A673 (cell line): Measurements from ENCODE around the gene HMGCR. TPM values are rescaled to one million over a fixed set of nuclear protein-coding genes. Genes with fewer than 3 reads are reported as not detected.

Experiments used
- BruUV-seq: library from RNA; stranded (reverse); fragments of 400-500 nt; replicated peaks from 2 replicates; lab custom pipeline; 2021; lab: Mats Ljungman, UMichigan
- CTCF ChIA-PET: fragments of 300-600 bp; sonication (Branson Sonifier 250); formaldehyde crosslinking; loops from one replicate; lab custom pipeline; 2022; ENCODE audit warnings: antibody characterized with exemption; lab: Charles Lee
- POLR2A ChIA-PET: fragments of 300-600 bp; sonication (Branson Sonifier 250); formaldehyde crosslinking; loops from one replicate; lab custom pipeline; 2022; ENCODE audit warnings: antibody characterized with exemption; ENCODE audit not compliant: low non-redundant PET; lab: Charles Lee
- DNase-seq: peaks from one replicate; pipeline ENCODE4 v3.0.0-alpha.2; 2015; ENCODE audit warnings: low spot score
- H3K27ac ChIP-seq: fragments of 200-600 bp; sonication (generic); 2 replicates; pipeline ENCODE4 v1.5.1; 2016; ENCODE audit warnings: mixed run types, low read depth, mild to moderate bottlenecking, mixed read lengths, antibody characterized with exemption, low read length; ENCODE audit not compliant: poor library complexity, severe bottlenecking
- H3K27me3 ChIP-seq: fragments of 200-600 bp; sonication (generic); replicated peaks from 2 replicates; pipeline ENCODE4 v1.6.1; 2017; ENCODE audit warnings: mixed run types, low read depth, mild to moderate bottlenecking, mixed read lengths, antibody characterized with exemption, low read length; ENCODE audit not compliant: insufficient read depth, poor library complexity
- H3K36me3 ChIP-seq: fragments of 200-600 bp; sonication (generic); 2 replicates; pipeline ENCODE4 v1.6.1; 2016; ENCODE audit warnings: mixed run types, mild to moderate bottlenecking, mixed read lengths, antibody characterized with exemption, low read length; ENCODE audit not compliant: insufficient read depth, poor library complexity, severe bottlenecking
- H3K4me1 ChIP-seq: fragments of 200-600 bp; sonication (generic); 2 replicates; pipeline ENCODE4 v1.6.1; 2017; ENCODE audit warnings: mixed run types, mild to moderate bottlenecking, mixed read lengths, antibody characterized with exemption, low read length; ENCODE audit not compliant: insufficient read depth, poor library complexity, severe bottlenecking
- H3K4me3 ChIP-seq: fragments of 200-600 bp; sonication (generic); 2 replicates; pipeline ENCODE4 v1.5.1; 2016; ENCODE audit warnings: low read depth, mixed run types, mild to moderate bottlenecking, mixed read lengths, low read length; ENCODE audit not compliant: poor library complexity, severe bottlenecking
- H3K9me3 ChIP-seq: fragments of 200-600 bp; sonication (generic); 2 replicates; pipeline ENCODE4 v1.6.1; 2016; ENCODE audit warnings: mixed run types, low read depth, mild to moderate bottlenecking, mixed read lengths, antibody characterized with exemption, low read length; ENCODE audit not compliant: poor library complexity, severe bottlenecking
- EZH2 ChIP-seq: fragments of 200-600 bp; sonication (generic); IDR thresholded peaks from 2 replicates; pipeline ENCODE4 v1.6.1; 2017; ENCODE audit warnings: borderline replicate concordance, low read depth, mild to moderate bottlenecking, mixed read lengths, antibody characterized with exemption, low read length; ENCODE audit not compliant: poor library complexity, severe bottlenecking
- intact Hi-C: fragments of 100-400 bp; cut with micrococcal nuclease; formaldehyde crosslinking; loops from one replicate; pipeline ENCODE4 v1.10.0; 2022; ENCODE audit not compliant: unreplicated experiment
- total RNA-seq: library from RNA; stranded (reverse); gene quantifications from 2 replicates; pipeline ENCODE4 v1.2.3, GENCODE V29; 2021
- TF ChIP-seq, protein P1 (sequence below): fragments of 300-800, 200-600 bp; sonication (generic); conservative IDR thresholded peaks from 2 replicates; pipeline ENCODE4 v1.5.1; 2017; ENCODE audit warnings: low read depth, mild to moderate bottlenecking, antibody characterized with exemption, low read length, moderate library complexity, mixed read lengths

The HMGCR gene
- total RNA-seq, 1 experiment from 2014 or later, result 168 TPM

DNA sequence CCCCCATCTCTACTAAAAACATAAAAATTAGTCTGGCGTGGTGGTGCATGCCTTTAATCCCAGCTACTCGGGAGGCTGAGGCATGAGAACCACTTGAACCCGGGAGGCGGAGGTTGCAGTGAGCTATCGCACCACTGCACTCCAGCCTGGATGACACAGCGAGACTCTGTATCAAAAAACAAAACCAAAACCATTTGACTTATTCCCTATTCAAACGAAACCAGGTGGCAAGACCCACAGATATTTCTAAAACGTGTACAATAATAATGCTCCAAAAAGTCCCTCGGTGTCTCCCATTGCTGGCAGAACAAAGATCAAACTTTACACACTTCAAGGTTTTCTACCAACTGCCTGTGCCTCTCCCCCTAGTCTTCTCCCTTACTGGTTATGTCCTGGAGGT is 29.8 kb downstream of the HMGCR start:
- intact Hi-C loops, result loop anchor here (10.0 kb wide), 1 partner anchor 318 kb away; no protein-coding TSS in a partner anchor
- POLR2A ChIA-PET, result no interaction called here
- no TSS peak for BruUV-seq
- Histone ChIP-seq H3K9me3 (no peaks in the 10 kb centered on the region), H3K36me3 (peaks cover 12% of the 10 kb centered on the region), H3K4me3 (no peak overlapping the region), H3K27me3 (no peaks in the 10 kb centered on the region), H3K4me1 (no peaks in the 10 kb centered on the region), H3K27ac (no peak overlapping the region)
- TF ChIP-seq, protein P1, sequence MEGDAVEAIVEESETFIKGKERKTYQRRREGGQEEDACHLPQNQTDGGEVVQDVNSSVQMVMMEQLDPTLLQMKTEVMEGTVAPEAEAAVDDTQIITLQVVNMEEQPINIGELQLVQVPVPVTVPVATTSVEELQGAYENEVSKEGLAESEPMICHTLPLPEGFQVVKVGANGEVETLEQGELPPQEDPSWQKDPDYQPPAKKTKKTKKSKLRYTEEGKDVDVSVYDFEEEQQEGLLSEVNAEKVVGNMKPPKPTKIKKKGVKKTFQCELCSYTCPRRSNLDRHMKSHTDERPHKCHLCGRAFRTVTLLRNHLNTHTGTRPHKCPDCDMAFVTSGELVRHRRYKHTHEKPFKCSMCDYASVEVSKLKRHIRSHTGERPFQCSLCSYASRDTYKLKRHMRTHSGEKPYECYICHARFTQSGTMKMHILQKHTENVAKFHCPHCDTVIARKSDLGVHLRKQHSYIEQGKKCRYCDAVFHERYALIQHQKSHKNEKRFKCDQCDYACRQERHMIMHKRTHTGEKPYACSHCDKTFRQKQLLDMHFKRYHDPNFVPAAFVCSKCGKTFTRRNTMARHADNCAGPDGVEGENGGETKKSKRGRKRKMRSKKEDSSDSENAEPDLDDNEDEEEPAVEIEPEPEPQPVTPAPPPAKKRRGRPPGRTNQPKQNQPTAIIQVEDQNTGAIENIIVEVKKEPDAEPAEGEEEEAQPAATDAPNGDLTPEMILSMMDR, result no peak
- no peak for TF ChIP-seq EZH2
- CTCF ChIA-PET, result no interaction called here
- DNase-seq, result no peak

DNA sequence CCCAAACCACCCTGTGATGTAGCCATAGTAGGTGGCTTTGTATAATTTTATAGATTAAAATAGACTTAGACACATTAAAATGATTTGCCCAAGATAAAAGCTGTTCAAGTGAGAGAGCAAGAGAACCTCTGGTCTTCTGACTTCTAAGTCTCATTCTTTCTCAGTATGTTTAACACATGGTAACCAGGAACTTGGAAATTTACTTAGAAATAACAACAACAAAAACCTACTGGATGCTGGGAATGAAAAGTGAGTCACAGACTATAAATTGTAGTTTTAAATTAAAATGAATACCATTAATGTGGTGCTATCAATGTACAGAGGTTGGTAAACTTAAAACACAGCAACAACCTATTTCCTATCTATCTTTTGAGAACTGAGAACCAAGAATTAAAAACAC is 30.4 kb downstream of the HMGCR start:
- H3K9me3 ChIP-seq, result no peaks in the 10 kb centered on the region
- no TSS peak for BruUV-seq
- no peak for TF ChIP-seq EZH2
- TF ChIP-seq, protein P1, result no peak
- POLR2A ChIA-PET, result no interaction called here
- H3K4me1 ChIP-seq, result no peaks in the 10 kb centered on the region
- peaks cover 7% of the 10 kb centered on the region for H3K36me3 ChIP-seq
- no peak for DNase-seq
- no peak overlapping the region for H3K27ac ChIP-seq
- no peak overlapping the region for H3K4me3 ChIP-seq
- CTCF ChIA-PET, result no interaction called here
- H3K27me3 ChIP-seq, result no peaks in the 10 kb centered on the region
- intact Hi-C loops, result loop anchor here (10.0 kb wide), 1 partner anchor 317 kb away; no protein-coding TSS in a partner anchor

DNA sequence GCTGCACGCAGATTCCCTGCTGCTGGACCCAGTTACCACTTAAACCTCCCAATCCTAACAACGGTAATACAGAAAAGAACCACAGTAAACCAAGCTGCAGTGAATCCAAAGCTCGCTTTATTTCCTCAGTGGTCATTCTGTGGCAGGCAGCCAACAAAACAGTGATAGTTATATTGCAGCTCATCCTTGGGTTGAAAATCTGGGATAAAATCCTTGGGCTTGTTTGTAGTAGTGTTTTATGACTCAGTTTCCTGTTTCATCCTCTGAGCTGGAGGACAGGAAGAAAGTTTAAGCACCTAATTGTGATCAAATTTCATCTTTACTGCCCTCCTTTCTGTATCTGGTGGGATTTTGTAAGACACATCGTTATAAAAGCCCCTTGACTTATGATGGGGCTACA is 31.4 kb downstream of the HMGCR start:
- Histone ChIP-seq H3K27me3 (no peaks in the 10 kb centered on the region), H3K4me1 (no peaks in the 10 kb centered on the region), H3K36me3 (no peaks in the 10 kb centered on the region), H3K27ac (no peak overlapping the region), H3K4me3 (no peak overlapping the region), H3K9me3 (no peaks in the 10 kb centered on the region)
- no peak for DNase-seq
- intact Hi-C loops, result loop anchor here (10.0 kb wide), 1 partner anchor 316 kb away; no protein-coding TSS in a partner anchor
- ChIA-PET CTCF (interaction anchor here (0.7 kb wide), 1 partner anchor 12 kb away, joined by 3 read pairs; no protein-coding TSS in a partner anchor), POLR2A (no interaction called here)
- TF ChIP-seq, protein P1, result no peak
- no peak for TF ChIP-seq EZH2
- BruUV-seq, result no TSS peak
